ENCODE measurements around the gene UBE2V1. TPM values are rescaled to one million over a fixed set of nuclear protein-coding genes. Genes with fewer than 3 reads are reported as not detected.

The UBE2V1 gene
- total RNA-seq, 1 experiment from 2014 or later: 33.0 TPM

DNA sequence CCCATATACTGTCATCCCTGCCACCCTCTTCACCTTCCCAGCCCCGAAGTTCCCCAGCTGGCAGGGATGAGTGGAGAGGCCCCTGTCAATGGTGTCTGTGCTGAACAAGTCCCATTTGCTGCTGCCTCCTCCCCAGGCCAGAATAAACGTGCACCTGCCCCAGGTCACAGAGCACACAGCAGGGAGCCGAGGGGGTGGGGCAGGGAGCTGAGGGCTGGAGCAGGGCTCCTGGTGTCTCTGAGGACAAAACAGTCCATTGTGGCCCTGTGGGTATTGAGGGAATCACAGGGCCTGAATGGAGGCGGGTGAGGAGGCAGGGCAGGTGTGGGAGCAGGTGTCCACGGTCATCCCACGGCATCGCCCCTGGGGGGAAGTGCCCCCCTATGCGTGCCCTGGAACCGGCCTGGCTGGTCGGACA, 74.4 kb downstream of the UBE2V1 start:
- DNase-seq (ENCODE audit: low spot score): no peak
- in situ Hi-C loops (cut with HindIII; ENCODE audit: low sequenced_read_pairs): no loop called here

DNA sequence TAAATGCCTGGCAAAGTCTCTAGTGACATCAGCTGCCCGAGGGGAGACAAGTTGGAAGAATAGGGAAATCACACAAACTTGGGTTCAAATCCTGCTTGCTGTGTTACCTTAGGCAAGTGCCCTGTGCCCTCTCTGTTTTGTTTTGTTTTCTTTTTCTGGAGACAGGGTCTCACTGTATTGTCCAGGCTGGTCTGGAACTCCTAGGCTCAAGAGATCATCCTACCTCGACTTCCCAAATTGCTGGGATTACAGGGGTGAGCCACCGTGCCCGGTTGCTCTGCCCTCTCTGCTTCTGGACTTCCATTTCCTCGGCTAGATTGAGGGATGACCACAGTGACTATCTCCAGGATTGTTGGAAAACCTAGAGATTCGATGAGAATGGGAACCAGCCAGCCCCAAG, 74.8 kb downstream of the UBE2V1 start:
- no peak for DNase-seq (ENCODE audit: low spot score)

DNA sequence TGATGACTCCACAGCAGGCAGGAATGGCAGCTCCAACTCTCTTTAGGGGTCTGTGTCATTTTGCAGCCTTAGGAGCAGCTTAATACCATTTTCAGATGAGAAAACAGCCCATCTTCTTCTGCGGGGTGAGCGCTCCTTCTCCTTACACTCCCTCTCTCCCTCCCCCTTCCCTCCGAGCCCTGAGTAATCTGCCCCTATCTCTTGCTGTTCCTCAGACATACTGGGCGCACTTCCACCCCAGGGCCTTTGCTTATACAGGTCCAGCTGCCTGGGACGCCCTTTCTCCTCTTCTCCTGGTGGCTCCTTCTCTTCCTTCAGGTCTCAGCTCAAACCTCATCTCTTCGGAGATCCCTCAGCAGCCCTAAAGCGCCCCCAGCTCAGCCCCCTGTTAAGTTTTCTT, 75.4 kb downstream of the UBE2V1 start:
- no peak for DNase-seq (ENCODE audit: low spot score)
- in situ Hi-C loops (cut with HindIII; ENCODE audit: low sequenced_read_pairs): no loop called here

More for the DNA sequence above, 74.8 kb downstream of the UBE2V1 start:
- in situ Hi-C loops (cut with HindIII; ENCODE audit: low sequenced_read_pairs): no loop called here

DNA sequence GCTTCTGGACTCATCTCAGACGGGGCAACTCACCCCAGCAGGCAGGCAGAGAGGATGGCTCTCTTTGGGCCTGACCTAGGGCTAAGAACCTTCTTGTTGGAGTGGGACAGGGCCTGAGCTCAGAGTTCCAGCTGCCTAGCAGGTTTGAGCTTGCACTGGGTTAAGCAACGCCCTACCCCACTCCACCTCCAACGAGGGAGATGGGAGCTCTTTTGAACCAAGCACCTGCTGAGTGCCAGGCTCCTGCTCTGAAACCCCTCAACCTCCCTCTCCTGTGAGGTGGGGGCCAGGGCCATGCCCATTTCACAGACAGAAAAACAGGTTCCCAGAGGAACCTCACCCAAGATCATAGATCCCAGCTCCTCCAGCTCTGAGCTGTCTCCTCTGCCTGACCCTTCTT, 75.8 kb downstream of the UBE2V1 start:
- no peak for DNase-seq (ENCODE audit: low spot score)
- in situ Hi-C loops (cut with HindIII; ENCODE audit: low sequenced_read_pairs): no loop called here

DNA sequence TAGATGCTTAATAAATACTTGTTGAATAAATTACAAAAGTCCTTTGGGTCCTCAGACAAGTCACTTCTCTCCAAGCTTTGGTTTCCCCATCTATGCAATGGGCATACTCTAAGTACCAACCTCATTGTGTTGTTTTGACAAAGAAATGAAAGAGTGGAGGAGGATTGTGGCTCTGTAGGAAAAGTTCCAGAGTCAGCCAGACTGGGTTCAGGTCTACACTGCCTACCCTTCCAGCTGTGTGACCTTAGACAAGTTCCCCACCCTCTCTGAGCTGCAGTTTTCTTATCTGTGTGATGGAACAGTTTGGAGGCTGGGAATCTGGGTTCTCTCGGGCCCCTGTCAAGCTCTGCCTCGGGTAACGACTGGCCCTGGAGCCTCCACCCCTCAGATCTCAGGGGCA, 76.2 kb downstream of the UBE2V1 start:
- DNase-seq (ENCODE audit: low spot score): no peak
- in situ Hi-C loops (cut with HindIII; ENCODE audit: low sequenced_read_pairs): no loop called here

DNA sequence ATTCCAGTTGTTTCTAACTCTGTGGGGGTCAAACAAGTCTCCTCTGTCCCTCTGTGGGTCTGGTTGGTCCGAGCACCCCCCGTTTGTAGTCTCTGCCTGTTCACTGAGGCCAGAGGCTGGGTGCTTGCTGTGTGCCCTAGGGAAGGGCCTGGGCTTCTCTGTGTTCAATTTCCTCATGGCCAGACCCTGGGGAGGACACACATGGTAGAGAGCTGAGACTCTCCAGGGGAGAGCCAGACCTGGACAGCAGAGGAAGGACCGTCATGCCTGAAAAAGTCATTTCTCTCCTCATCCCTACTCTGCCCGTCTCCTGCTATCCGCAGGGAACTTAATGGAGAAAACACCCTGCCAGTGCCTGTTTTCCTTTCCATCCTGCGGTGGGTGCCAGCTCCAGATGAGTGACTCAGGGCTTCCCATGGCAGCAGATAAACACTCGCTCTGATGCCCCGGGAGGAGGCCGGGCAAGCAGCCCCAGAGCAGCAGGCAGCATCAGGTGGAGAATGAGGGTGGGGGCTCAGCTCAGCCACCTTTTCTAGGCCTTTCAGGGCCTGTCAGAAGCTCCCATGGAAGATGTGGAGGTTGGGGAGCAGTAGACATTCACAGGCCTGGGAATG, 78.3 kb downstream of the UBE2V1 start:
- in situ Hi-C loops (cut with HindIII; ENCODE audit: low sequenced_read_pairs): no loop called here
- no peak for DNase-seq (ENCODE audit: low spot score)

DNA sequence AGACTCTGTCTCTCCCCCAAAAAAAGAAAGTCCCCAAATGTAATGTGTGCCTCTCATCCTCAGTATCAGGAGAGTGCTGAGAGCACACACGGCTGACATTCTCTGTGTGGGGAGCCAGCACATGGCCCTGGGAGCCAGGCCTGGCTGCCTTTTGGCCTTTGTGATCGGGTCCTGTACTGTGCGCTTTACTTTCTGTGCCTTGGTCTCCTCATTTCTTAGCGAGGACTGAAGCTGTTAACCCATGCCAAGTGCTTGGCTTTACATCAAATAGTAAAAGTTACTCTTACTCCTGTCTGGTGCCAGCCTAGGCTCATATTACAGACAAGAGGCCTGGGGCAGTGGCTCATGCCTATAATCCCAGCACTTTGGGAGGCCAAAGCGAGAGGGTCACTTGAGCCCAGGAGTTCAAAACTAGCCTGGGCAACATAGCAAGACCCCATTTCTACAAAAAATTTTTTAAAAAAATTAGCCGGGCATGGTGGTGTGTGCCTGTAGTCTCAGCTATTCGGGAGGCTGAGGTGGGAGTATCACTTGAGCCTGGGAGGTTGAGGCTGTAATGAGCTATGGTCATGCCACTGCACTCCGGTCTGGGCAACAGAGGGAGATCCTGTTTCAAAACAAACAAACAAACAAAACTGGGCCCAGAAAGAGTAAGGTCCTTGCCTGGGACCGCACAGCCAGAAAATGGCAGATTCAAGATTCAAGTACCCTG, 79.8 kb downstream of the UBE2V1 start:
- in situ Hi-C loops (cut with HindIII; ENCODE audit: low sequenced_read_pairs): no loop called here

More for the DNA sequence above, 79.8 kb downstream of the UBE2V1 start:
- no peak for DNase-seq (ENCODE audit: low spot score)

Other genes starting within 250 kb of the UBE2V1 start
- gene SPATA2, start 197.6 kb downstream of the UBE2V1 start, total RNA-seq (2014; rRNA removed; shearing (Covaris generic)): 0.80 and 1.6 TPM in 2 replicates
- 75.1 and 79.8 TPM in 2 replicates for gene RNF114, start 176.8 kb downstream of the UBE2V1 start, total RNA-seq (2014; rRNA removed; shearing (Covaris generic))
- gene SNAI1, start 130.2 kb downstream of the UBE2V1 start, total RNA-seq (2014; rRNA removed; shearing (Covaris generic)): 2.9 and 7.5 TPM in 2 replicates
- 42.7 and 45.5 TPM in 2 replicates for gene PEDS1, start 40.6 kb upstream of the UBE2V1 start, total RNA-seq (2014; rRNA removed; shearing (Covaris generic))
- gene CEBPB, start 77.7 kb upstream of the UBE2V1 start, total RNA-seq (2014; rRNA removed; shearing (Covaris generic)): 21.6 and 24.9 TPM in 2 replicates

Measured in G401 (cell line).